GM12878 (cell line): Measurements from ENCODE around the gene FAM118A. TPM values are rescaled to one million over a fixed set of nuclear protein-coding genes. Genes with fewer than 3 reads are reported as not detected.

Source experiments
- ATF7 ChIP-seq: fragments of 450-650 bp; IDR thresholded peaks from 2 replicates; pipeline ENCODE4 v1.6.1; 2016; ENCODE audit warnings: low read depth, mild to moderate bottlenecking
- BCL11A ChIP-seq: IDR thresholded peaks from 2 replicates; pipeline ENCODE4 v1.6.1; 2011; ENCODE audit warnings: low read depth, low read length
- BHLHE40 ChIP-seq, 2 experiments: fragments of 450-650 bp in 1 of 2; IDR thresholded peaks; 2 replicates each; pipeline ENCODE4 v1.6.1; 2011 to 2017; ENCODE audit warnings: low read depth in 2 of 2, borderline replicate concordance in 1 of 2, improper control_type of control experiment in 1 of 2, low read length in 1 of 2, mild to moderate bottlenecking in 1 of 2
- BRCA1 ChIP-seq: IDR thresholded peaks from 2 replicates; pipeline ENCODE4 v1.6.1; 2011; ENCODE audit warnings: low read depth, low read length, improper control_type of control experiment
- CBX5 ChIP-seq: sonication (generic); IDR thresholded peaks from 2 replicates; pipeline ENCODE4 v1.6.1; 2016; ENCODE audit warnings: low read depth, moderate library complexity, mild to moderate bottlenecking, inconsistent platforms
- CHD1 ChIP-seq: IDR thresholded peaks from 2 replicates; pipeline ENCODE4 v1.6.1; 2012; ENCODE audit warnings: low read depth, low read length, improper control_type of control experiment
- CREM ChIP-seq: IDR thresholded peaks from 2 replicates; pipeline ENCODE4 v1.6.1; 2014; ENCODE audit warnings: antibody characterized with exemption, low read depth
- EZH2 ChIP-seq: IDR thresholded peaks from 2 replicates; pipeline ENCODE4 v1.6.1; 2012; ENCODE audit warnings: low read depth, mild to moderate bottlenecking, control low read depth, inconsistent platforms, low read length, borderline replicate concordance; ENCODE audit not compliant: control insufficient read depth
- GABPA ChIP-seq: IDR thresholded peaks from 2 replicates; pipeline ENCODE4 v1.6.1; 2014; ENCODE audit warnings: antibody characterized with exemption, low read depth, mild to moderate bottlenecking, inconsistent platforms
- GATAD2B ChIP-seq: fragments of 450-650 bp; conservative IDR thresholded peaks from 2 replicates; pipeline ENCODE4 v1.6.1; 2017; ENCODE audit warnings: low read depth, mild to moderate bottlenecking, moderate library complexity
- HCFC1 ChIP-seq: fragments of 150-350 bp; IDR thresholded peaks from 2 replicates; pipeline ENCODE4 v1.6.1; 2014; ENCODE audit warnings: low read length
- KDM1A ChIP-seq: fragments of 200-600 bp; sonication (generic); IDR thresholded peaks from 2 replicates; pipeline ENCODE4 v1.6.1; 2016; ENCODE audit warnings: borderline replicate concordance
- NFYB ChIP-seq: IDR thresholded peaks from 2 replicates; pipeline ENCODE4 v1.6.1; 2011; ENCODE audit warnings: low read depth, mild to moderate bottlenecking, low read length, improper control_type of control experiment, moderate library complexity; ENCODE audit not compliant: insufficient read depth
- POLR2AphosphoS2 ChIP-seq: IDR thresholded peaks from 2 replicates; pipeline ENCODE4 v1.6.1; 2011; ENCODE audit warnings: low read depth, mild to moderate bottlenecking, low read length, improper control_type of control experiment, moderate library complexity
- RAD51 ChIP-seq: fragments of 450-650 bp; IDR thresholded peaks from 2 replicates; pipeline ENCODE4 v1.6.1; 2016; ENCODE audit warnings: moderate library complexity, mild to moderate bottlenecking, inconsistent platforms
- RFX5 ChIP-seq: IDR thresholded peaks from 2 replicates; pipeline ENCODE4 v1.6.1; 2011; ENCODE audit warnings: low read depth, low read length, improper control_type of control experiment
- SREBF1 ChIP-seq: IDR thresholded peaks from 2 replicates; pipeline ENCODE4 v1.6.1; 2012; ENCODE audit warnings: mild to moderate bottlenecking, low read length
- polyA plus RNA-seq, 11 experiments: library from polyadenylated mRNA; depleted of rRNA in 4 of 11; unstranded in 6 of 11; stranded (reverse) in 5 of 11; fragments of >200 nt; fragmentation: Nextera tagmentation in 4 of 11; fragmentation: Illumina TruSeq in 1 of 11; extraction: Ambion mirVana in 4 of 11; extraction: Trizol in 1 of 11; gene quantifications; 1 replicate in 1 of 11; 2 replicates in 10 of 11; pipeline versions ENCODE4 v1.2.1 to v1.2.3, GENCODE V29; 2011 to 2016; ENCODE audit warnings: inconsistent platforms in 2 of 11, missing spikeins in 2 of 11, low read depth in 1 of 11
- total RNA-seq, 4 experiments: library from RNA; depleted of rRNA in 3 of 4; stranded (reverse); fragments of >200 nt in 3 of 4; fragmentation: Illumina TruSeq in 1 of 4; extraction: Trizol in 1 of 4; gene quantifications; 2 replicates each; pipeline versions ENCODE4 v1.2.1 to v1.2.3, GENCODE V29; 2013 to 2021
- TF ChIP-seq, protein P1 (sequence below): IDR thresholded peaks from 2 replicates; pipeline ENCODE4 v1.6.1; 2012; ENCODE audit warnings: improper control_type of control experiment, low read depth, low read length; ENCODE audit not compliant: insufficient replicate concordance
- TF ChIP-seq, protein P2 (sequence below): IDR thresholded peaks from 2 replicates; pipeline ENCODE4 v1.6.1; 2011; ENCODE audit warnings: borderline replicate concordance, low read depth, mild to moderate bottlenecking, moderate library complexity, mixed read lengths, low read length; ENCODE audit not compliant: insufficient read depth; ENCODE audit errors: extremely low read length
- TF ChIP-seq, protein P3 (sequence below): fragments of 450-650 bp; IDR thresholded peaks from 2 replicates; pipeline ENCODE4 v1.6.1; 2016; ENCODE audit warnings: mild to moderate bottlenecking

FAM118A gene
- total and polyA plus RNA-seq, 10 of the 15 experiments (the other 5 are each of a cell fraction or from before 2014, with no cell fraction given): 17.4 to 332 (median 56.6) TPM

DNA sequence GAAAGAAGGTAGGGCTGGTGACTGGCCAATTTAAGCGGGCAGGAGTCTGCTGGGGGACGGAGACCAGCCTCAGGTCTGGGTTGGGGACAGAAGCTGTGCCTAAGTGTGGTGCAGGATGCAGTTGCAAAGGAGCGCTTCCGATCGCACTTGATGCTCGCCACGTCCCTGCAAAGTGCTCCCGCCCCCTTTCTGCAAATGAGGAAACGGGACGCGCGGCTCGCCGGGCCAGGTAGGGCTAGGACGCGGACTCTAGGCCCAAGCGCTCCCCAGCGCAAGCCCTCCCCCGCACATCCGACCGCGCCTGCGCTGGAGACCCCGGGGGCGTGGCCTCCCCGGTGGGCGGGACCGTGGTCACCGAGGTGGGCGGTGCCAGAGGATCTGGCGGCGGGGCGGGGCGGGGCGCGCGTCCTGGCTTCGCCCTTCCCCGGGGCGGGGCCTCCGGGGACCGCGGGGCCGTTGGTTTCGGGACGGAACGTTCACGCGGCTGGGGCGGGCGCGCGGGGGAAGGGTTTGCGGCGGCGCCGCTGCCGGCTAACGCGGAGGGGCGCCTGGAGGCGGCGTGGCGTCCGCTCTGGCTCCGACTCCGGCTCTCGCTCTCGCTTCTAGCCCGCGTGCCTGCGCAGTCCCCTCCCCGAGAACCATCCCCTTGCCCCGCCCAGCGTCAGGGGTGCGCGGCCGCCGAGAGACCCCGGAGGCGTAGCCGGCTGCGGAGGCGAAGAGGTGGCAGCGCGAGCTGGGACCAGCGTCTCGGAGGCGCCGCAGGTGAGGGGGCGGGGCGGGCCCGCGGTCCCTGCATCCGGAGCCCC, at the start of gene FAM118A (continued):
- TF ChIP-seq, protein P1, sequence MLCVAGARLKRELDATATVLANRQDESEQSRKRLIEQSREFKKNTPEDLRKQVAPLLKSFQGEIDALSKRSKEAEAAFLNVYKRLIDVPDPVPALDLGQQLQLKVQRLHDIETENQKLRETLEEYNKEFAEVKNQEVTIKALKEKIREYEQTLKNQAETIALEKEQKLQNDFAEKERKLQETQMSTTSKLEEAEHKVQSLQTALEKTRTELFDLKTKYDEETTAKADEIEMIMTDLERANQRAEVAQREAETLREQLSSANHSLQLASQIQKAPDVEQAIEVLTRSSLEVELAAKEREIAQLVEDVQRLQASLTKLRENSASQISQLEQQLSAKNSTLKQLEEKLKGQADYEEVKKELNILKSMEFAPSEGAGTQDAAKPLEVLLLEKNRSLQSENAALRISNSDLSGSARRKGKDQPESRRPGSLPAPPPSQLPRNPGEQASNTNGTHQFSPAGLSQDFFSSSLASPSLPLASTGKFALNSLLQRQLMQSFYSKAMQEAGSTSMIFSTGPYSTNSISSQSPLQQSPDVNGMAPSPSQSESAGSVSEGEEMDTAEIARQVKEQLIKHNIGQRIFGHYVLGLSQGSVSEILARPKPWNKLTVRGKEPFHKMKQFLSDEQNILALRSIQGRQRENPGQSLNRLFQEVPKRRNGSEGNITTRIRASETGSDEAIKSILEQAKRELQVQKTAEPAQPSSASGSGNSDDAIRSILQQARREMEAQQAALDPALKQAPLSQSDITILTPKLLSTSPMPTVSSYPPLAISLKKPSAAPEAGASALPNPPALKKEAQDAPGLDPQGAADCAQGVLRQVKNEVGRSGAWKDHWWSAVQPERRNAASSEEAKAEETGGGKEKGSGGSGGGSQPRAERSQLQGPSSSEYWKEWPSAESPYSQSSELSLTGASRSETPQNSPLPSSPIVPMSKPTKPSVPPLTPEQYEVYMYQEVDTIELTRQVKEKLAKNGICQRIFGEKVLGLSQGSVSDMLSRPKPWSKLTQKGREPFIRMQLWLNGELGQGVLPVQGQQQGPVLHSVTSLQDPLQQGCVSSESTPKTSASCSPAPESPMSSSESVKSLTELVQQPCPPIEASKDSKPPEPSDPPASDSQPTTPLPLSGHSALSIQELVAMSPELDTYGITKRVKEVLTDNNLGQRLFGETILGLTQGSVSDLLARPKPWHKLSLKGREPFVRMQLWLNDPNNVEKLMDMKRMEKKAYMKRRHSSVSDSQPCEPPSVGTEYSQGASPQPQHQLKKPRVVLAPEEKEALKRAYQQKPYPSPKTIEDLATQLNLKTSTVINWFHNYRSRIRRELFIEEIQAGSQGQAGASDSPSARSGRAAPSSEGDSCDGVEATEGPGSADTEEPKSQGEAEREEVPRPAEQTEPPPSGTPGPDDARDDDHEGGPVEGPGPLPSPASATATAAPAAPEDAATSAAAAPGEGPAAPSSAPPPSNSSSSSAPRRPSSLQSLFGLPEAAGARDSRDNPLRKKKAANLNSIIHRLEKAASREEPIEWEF: no peak
- no peak for TF ChIP-seq CBX5
- TF ChIP-seq RFX5: 0 out of 2 replicates have a peak, but pooled peaks have one; percentile 9
- peak; percentile 87 for TF ChIP-seq POLR2AphosphoS2
- TF ChIP-seq BRCA1: no peak
- TF ChIP-seq GABPA: 0 out of 2 replicates have a peak, but pooled peaks have one; percentile 34
- TF ChIP-seq GATAD2B: peak; percentile 70
- TF ChIP-seq SREBF1: no peak
- no peak for TF ChIP-seq NFYB
- no peak for TF ChIP-seq KDM1A
- TF ChIP-seq EZH2: no peak
- TF ChIP-seq CREM: no peak
- TF ChIP-seq, protein P2, sequence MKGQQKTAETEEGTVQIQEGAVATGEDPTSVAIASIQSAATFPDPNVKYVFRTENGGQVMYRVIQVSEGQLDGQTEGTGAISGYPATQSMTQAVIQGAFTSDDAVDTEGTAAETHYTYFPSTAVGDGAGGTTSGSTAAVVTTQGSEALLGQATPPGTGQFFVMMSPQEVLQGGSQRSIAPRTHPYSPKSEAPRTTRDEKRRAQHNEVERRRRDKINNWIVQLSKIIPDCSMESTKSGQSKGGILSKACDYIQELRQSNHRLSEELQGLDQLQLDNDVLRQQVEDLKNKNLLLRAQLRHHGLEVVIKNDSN: no peak
- TF ChIP-seq, protein P3, sequence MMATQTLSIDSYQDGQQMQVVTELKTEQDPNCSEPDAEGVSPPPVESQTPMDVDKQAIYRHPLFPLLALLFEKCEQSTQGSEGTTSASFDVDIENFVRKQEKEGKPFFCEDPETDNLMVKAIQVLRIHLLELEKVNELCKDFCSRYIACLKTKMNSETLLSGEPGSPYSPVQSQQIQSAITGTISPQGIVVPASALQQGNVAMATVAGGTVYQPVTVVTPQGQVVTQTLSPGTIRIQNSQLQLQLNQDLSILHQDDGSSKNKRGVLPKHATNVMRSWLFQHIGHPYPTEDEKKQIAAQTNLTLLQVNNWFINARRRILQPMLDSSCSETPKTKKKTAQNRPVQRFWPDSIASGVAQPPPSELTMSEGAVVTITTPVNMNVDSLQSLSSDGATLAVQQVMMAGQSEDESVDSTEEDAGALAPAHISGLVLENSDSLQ: no peak; the same call in 1 of the 2 replicates
- TF ChIP-seq ATF7: no peak
- no peak for TF ChIP-seq CHD1
- peak; percentile 62 for TF ChIP-seq HCFC1
- TF ChIP-seq BHLHE40 (IDR thresholded peaks at IDR 0.05; ENCODE audit: borderline replicate concordance in 1 of 2, low read depth in 2 of 2, low read length in 1 of 2): peak; percentile 5 to 83; a peak in 3 of 4 replicates
- TF ChIP-seq BCL11A: no peak
- TF ChIP-seq RAD51: no peak
